Activated CD8-positive, alpha-beta memory T cell treated with anti-CD3 and anti-CD28 coated beads for 4 hours (primary cell): ENCODE results near the gene ARMH2.
"Not testable (repeated sequence)": the region's sequence is repeated elsewhere in the genome, so short reads cannot be mapped to it uniquely, and the experiment has no call there.

Experiments used
- DNase-seq, 2 donors: peaks; one replicate each; pipeline ENCODE4 v3.0.0-alpha.2; 2020; ENCODE audit warnings: low read depth in 2 of 2

ARMH2 gene

GRCh38 chr6:24764833-24765828, 33.6 kb downstream of the ARMH2 start:
- DNase-seq, result not testable (repeated sequence)

- no peak for DNase-seq
These were observed 35.1 kb downstream of the ARMH2 start for GRCh38 chr6:24763578-24763977.

DNA sequence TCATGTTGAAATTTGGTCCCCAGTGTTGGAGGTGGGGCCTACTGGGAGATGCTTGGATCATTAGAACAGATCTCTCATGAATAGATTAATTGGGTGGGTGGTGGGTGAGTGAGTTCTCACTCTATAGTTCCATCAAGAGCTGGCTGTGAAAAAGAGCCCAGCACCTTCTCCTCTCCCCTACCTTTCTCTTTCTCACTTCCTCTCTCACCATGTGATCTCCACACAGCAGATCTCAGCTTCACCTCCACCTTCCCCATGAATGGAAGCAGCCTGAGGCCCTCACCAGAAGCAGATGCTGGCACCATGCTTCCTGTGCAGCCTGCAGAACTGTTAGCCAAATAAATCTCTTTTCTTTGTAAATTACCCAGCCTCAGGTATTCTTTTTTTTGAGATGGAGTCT, 36.9 kb downstream of the ARMH2 start:
- DNase-seq, result no peak

GRCh38 chr6:24761193-24761835, 37.4 kb downstream of the ARMH2 start:
- no peak for DNase-seq

DNA sequence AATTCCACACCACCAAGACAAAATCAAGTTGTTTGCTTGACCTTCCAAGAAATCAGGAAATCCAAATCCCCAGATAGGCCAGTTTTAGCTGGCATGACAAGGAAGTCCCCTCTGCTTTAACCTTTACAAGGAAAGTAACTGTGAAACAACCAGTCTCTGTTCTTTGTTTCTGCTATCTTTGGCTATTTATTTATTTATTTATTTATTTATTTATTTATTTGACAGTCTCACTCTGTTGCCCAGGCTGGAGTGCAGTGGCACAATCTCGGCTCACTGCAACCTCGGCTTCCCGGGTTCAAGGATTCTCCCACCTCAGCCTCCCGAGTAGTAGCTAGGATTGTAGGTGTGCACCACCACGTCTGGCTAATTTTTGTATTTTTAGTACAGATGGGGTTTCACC, 38.5 kb downstream of the ARMH2 start:
- DNase-seq, result no peak

- DNase-seq, result no peak
These were observed 39.0 kb downstream of the ARMH2 start for GRCh38 chr6:24759718-24760117.

GRCh38 chr6:24757611-24758010, 41.1 kb downstream of the ARMH2 start:
- no peak for DNase-seq

GRCh38 chr6:24755279-24755678, 43.4 kb downstream of the ARMH2 start:
- DNase-seq, result no peak

- DNase-seq, result not testable (repeated sequence)
These were observed 44.3 kb downstream of the ARMH2 start for GRCh38 chr6:24754378-24754777.

DNA sequence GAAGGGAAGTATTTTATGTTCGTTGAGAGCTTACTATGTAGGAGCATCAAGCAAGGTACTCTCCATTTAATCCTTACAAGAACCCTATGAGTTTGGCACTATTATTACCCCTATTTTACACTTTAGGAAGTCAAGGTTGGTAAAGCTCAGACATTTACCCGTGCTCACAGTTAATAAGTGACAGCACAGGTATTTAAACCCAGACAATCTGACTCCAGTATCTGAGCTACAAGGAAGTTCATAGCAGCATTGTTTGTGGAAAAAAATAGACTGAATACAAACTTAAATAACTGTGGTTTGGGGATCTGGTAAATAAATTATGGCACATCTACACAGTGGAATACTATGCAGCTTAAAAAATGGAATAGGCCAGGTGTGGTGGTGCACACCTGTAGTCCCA, 45.2 kb downstream of the ARMH2 start:
- no peak for DNase-seq

DNA sequence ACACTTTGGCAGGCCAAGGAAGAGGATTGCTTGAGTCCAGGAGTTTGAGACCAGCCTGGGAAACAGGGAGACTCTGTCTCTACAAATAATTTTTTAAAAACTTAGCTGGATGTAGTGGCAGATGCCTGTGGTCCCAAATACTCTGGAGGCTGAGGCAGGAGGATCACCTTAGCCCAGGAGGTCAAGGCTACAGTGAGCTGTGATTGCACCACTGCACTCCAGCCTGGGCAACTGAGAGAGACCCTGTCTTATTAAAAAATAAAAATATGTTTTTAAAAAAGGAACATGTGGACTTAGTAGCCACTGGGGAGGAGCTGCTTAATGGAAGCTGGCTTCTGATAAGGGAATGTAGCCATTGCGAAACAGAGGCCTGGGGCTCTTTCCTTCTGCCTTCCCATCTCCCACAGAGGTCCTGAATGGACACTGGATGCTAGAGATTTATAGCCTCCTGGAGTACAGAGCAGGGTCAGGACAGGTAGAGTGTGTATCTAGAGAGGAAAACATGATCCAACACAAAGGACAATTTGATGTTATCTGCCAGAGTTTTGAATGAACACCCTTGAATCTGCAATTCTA, 45.7 kb downstream of the ARMH2 start:
- no peak for DNase-seq

- no peak for DNase-seq
These were observed 46.2 kb downstream of the ARMH2 start for GRCh38 chr6:24752503-24752902.

- not testable (repeated sequence) for DNase-seq
These were observed 47.8 kb downstream of the ARMH2 start for GRCh38 chr6:24750878-24751277.

DNA sequence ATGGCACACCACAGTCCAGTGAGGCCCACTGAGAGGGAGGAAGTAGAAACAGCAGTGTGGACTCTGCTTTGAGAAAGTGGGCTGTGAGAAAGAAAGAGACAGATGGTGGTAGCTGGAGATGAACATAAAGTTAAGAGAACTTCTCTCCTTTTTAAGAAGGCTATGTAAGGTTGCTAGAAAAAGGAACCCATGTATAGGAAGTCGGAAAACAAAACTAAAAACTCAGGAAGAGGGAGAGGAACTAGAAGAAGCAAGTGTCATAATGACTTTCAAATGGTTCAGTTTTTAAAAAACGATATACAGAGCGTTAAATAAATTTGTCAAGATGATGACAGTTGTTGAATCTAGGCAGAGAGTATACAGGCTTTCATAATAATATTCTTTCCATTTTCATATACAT, 49.4 kb downstream of the ARMH2 start:
- no peak for DNase-seq
